GM10248 (cell line): ENCODE measurements around the gene DLX4.

ENCODE experiments used
- CTCF ChIA-PET: fragments of 300-600 bp; sonication (Branson Sonifier 250); formaldehyde crosslinking; extraction: SDS; loops from one replicate; lab custom pipeline; 2021; ENCODE audit warnings: antibody characterized with exemption; lab: Yijun Ruan, JAX
- POLR2A ChIA-PET: fragments of 350-650 bp; sonication (Branson Sonifier 250); formaldehyde crosslinking; extraction: SDS; loops from one replicate; lab custom pipeline; 2020; ENCODE audit warnings: antibody characterized with exemption; lab: Yijun Ruan, JAX
- DNase-seq: peaks from one replicate; pipeline ENCODE4 v3.0.0; 2012; ENCODE audit errors: extremely low spot score
- TF ChIP-seq, protein P1 (sequence below): IDR thresholded peaks from 2 replicates; pipeline ENCODE4 v1.5.1; 2012; ENCODE audit warnings: mild to moderate bottlenecking, low read depth; ENCODE audit errors: extremely low read depth, missing control alignments, control extremely low read depth

Gene DLX4

GRCh38 chr17:50009282-50009681 is 40.3 kb downstream of the DLX4 start:
- TF ChIP-seq, protein P1, sequence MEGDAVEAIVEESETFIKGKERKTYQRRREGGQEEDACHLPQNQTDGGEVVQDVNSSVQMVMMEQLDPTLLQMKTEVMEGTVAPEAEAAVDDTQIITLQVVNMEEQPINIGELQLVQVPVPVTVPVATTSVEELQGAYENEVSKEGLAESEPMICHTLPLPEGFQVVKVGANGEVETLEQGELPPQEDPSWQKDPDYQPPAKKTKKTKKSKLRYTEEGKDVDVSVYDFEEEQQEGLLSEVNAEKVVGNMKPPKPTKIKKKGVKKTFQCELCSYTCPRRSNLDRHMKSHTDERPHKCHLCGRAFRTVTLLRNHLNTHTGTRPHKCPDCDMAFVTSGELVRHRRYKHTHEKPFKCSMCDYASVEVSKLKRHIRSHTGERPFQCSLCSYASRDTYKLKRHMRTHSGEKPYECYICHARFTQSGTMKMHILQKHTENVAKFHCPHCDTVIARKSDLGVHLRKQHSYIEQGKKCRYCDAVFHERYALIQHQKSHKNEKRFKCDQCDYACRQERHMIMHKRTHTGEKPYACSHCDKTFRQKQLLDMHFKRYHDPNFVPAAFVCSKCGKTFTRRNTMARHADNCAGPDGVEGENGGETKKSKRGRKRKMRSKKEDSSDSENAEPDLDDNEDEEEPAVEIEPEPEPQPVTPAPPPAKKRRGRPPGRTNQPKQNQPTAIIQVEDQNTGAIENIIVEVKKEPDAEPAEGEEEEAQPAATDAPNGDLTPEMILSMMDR = no peak
- POLR2A ChIA-PET = no interaction called here
- CTCF ChIA-PET = interaction anchor here (2.1 kb wide), 1 partner anchor 13 kb away, joined by 5 read pairs; no protein-coding TSS in a partner anchor
- no peak for DNase-seq

- no peak for DNase-seq
- CTCF ChIA-PET = no interaction called here
- TF ChIP-seq, protein P1 = no peak
- POLR2A ChIA-PET = no interaction called here
Measured at GRCh38 chr17:50013079-50013478, 44.1 kb downstream of the DLX4 start.

GRCh38 chr17:50014471-50015088 is 45.6 kb downstream of the DLX4 start:
- CTCF ChIA-PET = interaction anchor here (1.5 to 3.0 kb wide), 2 partner anchors 18 to 80 kb away, joined by 5 to 20 read pairs; partner anchors contain the start of gene DLX3
- POLR2A ChIA-PET = no interaction called here
- TF ChIP-seq, protein P1 = no peak
- no peak for DNase-seq

GRCh38 chr17:50015146-50015545 is 46.2 kb downstream of the DLX4 start:
- POLR2A ChIA-PET = no interaction called here
- TF ChIP-seq, protein P1 = no peak
- CTCF ChIA-PET = interaction anchor here (1.5 to 3.0 kb wide), 2 partner anchors 18 to 79 kb away, joined by 5 to 20 read pairs; partner anchors contain the start of gene DLX3
- DNase-seq = no peak

DNA sequence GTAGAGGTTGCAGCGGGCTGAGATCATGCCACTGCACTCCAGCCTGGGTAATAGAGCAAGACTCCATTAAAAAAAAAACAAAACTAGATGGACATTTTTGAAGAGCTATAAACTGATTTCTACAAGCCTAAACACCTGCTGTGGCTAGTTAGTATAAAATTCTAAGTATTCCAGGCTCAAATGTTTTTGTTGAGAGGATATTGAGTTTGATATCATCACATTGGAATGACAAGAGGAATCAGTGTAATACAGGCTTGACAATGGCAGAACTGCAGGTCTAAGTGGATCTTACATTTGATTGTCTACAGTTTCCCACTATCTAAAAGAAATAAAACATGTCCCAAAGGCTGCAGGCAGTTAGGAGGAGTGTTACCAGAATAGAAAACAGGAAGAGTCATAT is 49.9 kb downstream of the DLX4 start:
- TF ChIP-seq, protein P1 = no peak
- ChIA-PET POLR2A (no interaction called here), CTCF (interaction anchor here (0.8 to 4.4 kb wide), 3 partner anchors 8 to 69 kb away, joined by 3 to 21 read pairs (median 5); no protein-coding TSS in a partner anchor)
- no peak for DNase-seq

GRCh38 chr17:50020841-50021599 is 52.0 kb downstream of the DLX4 start:
- ChIA-PET CTCF (interaction anchor here (0.9 to 4.4 kb wide), 4 partner anchors 9 to 73 kb away, joined by 3 to 21 read pairs (median 13); no protein-coding TSS in a partner anchor), POLR2A (no interaction called here)
- DNase-seq = no peak
- TF ChIP-seq, protein P1 = no peak
